Retinal pigment epithelial cell (primary cell): ENCODE data around the gene SCD5.

ENCODE experiments used
- DNase-seq: peaks from one replicate; pipeline ENCODE4 v3.0.0-alpha.2; 2010; ENCODE audit warnings: low read depth
- H3K4me3 ChIP-seq: 2 replicates; pipeline ENCODE4 v1.5.1; 2011; ENCODE audit warnings: mild to moderate bottlenecking, low read length, control low read depth, moderate library complexity
- TF ChIP-seq, protein P1 (sequence below): conservative IDR thresholded peaks from 2 replicates; pipeline ENCODE4 v1.5.1; 2011; ENCODE audit warnings: low read depth, low read length, control low read depth, inconsistent platforms

Gene SCD5

DNA sequence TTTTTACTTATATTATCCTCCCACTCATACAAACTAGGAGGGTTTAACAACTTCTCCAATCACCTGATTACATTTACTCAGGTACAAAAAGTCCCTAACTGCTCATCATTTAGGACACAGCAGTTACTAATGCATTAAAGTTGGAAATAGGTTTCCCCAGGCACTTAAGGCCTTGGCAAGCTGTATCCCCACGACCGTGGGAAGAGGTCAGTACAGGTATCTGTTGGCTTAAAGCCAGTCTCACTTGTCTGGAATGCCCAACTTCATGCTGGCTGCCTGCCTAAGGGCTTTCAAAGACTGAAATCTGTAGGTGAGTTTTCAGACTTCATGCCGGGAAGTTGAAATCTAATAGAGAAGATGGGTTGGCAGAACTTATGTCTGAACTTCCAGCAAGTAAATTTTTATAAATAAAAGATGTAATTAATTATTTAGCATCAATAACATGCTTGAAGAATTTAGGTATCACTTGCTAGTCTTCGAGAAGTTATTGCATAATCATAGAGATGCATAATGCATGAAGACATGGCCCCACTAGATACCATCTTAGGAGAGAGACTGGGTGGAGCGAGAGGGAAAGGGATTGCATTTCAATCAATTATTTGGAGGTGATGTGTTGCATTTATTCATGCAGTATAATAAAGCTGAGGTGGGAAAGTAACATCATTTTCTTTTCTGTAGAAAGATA is 54.2 kb downstream of the SCD5 start:
- TF ChIP-seq, protein P1, sequence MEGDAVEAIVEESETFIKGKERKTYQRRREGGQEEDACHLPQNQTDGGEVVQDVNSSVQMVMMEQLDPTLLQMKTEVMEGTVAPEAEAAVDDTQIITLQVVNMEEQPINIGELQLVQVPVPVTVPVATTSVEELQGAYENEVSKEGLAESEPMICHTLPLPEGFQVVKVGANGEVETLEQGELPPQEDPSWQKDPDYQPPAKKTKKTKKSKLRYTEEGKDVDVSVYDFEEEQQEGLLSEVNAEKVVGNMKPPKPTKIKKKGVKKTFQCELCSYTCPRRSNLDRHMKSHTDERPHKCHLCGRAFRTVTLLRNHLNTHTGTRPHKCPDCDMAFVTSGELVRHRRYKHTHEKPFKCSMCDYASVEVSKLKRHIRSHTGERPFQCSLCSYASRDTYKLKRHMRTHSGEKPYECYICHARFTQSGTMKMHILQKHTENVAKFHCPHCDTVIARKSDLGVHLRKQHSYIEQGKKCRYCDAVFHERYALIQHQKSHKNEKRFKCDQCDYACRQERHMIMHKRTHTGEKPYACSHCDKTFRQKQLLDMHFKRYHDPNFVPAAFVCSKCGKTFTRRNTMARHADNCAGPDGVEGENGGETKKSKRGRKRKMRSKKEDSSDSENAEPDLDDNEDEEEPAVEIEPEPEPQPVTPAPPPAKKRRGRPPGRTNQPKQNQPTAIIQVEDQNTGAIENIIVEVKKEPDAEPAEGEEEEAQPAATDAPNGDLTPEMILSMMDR, result no peak

DNA sequence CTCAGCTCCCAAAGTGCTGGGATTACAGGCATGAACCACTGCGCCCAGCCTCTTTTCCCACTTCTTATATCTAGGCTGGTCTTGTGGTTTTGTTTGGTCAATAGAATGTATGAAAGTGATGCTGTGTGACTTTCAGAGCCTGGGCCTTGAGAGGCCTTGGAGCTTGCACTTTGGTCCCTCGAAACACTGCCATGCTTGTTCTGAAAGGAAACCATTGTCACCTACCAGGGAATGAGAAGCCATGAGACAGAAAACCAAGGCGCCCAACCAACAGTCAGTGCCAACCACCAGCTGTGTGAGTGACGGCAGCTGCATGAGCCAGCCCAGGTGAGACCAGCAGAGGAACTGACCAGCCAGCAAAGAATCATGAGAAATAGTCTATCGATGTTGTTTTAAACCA is 57.4 kb downstream of the SCD5 start:
- TF ChIP-seq, protein P1, result no peak
- no peak overlapping the region for H3K4me3 ChIP-seq
- DNase-seq, result no peak

More for the DNA sequence above, 54.2 kb downstream of the SCD5 start:
- H3K4me3 ChIP-seq, result no peak overlapping the region
- DNase-seq, result no peak

GRCh38 chr4:82739287-82740190 is 59.1 kb downstream of the SCD5 start:
- no peak for DNase-seq
- TF ChIP-seq, protein P1, result peak; percentile 96

DNA sequence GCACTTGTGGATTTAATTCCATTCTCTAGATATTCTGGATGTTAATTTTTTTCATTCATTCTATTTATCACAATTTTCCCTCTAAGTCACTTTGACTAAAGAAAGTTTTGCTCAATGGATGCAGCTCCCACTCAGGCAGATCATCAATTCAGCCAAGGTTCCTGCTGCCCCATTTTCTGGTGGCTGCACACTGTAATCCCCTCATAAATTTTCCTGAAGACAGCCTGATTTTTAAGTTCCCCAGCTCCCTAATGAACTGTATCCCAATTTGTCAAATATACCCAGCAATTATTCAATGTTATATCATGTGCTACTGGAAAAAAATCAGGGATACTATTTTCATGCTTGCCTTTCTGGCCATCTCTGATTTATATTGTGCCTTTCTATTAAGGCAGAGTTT is 61.2 kb downstream of the SCD5 start:
- TF ChIP-seq, protein P1, result no peak
- H3K4me3 ChIP-seq, result no peak overlapping the region
- no peak for DNase-seq

More at GRCh38 chr4:82739287-82740190, 59.1 kb downstream of the SCD5 start:
- no peak overlapping the region for H3K4me3 ChIP-seq

DNA sequence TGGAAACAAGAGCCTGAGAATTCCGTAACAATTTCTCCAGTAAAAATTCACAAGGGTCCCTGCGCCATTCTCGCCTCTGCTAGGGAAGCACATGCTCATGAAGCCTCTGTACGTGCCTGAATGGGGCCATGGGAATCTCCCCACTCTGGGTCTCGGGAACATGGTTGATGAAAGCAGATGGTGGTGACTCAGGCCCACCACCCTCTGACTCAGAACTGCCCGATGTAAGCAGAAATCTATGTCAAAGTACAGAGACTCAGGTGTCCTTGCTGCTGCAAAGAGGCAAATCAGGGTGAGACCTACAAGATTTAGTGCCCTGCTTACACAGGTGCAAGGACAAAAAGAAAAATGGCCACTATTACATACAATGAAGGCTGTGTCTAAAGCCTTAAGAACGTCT is 65.0 kb downstream of the SCD5 start:
- DNase-seq, result peak; percentile 48
- H3K4me3 ChIP-seq, result no peak overlapping the region
- TF ChIP-seq, protein P1, result no peak

GRCh38 chr4:82728301-82728700 is 70.3 kb downstream of the SCD5 start:
- DNase-seq, result no peak
- TF ChIP-seq, protein P1, result no peak
- H3K4me3 ChIP-seq, result no peak overlapping the region
